MG63 (cell line): ENCODE measurements around the gene DBN1. TPM values are rescaled to one million over a fixed set of nuclear protein-coding genes. Genes with fewer than 3 reads are reported as not detected.

ENCODE experiments used
- DNase-seq: peaks from one replicate; pipeline ENCODE4 v3.0.0-alpha.2; 2020
- H3K27me3 ChIP-seq: fragments of 250-450 bp; sonication (Bioruptor Pico); 2 replicates; pipeline ENCODE4 v1.5.1; 2020; ENCODE audit warnings: mild to moderate bottlenecking, moderate library complexity
- H3K36me3 ChIP-seq: fragments of 250-450 bp; sonication (Bioruptor Pico); 2 replicates; pipeline ENCODE4 v1.5.1; 2020; ENCODE audit warnings: mild to moderate bottlenecking, moderate library complexity
- H3K4me3 ChIP-seq: fragments of 250-450 bp; sonication (Bioruptor Pico); 2 replicates; pipeline ENCODE4 v1.5.1; 2020; ENCODE audit warnings: mild to moderate bottlenecking, moderate library complexity
- H3K9me3 ChIP-seq: fragments of 250-450 bp; sonication (Bioruptor Pico); 2 replicates; pipeline ENCODE4 v1.5.1; 2020; ENCODE audit warnings: mild to moderate bottlenecking, moderate library complexity
- total RNA-seq: library from RNA; depleted of rRNA; stranded (reverse); fragments of >200 nt; shearing (Covaris generic); gene quantifications from 2 replicates; pipeline ENCODE4 v1.2.3, GENCODE V29; 2014; ENCODE audit warnings: low replicate concordance

DBN1 gene
- total RNA-seq, 1 experiment from 2014 or later, result 334 TPM

DNA sequence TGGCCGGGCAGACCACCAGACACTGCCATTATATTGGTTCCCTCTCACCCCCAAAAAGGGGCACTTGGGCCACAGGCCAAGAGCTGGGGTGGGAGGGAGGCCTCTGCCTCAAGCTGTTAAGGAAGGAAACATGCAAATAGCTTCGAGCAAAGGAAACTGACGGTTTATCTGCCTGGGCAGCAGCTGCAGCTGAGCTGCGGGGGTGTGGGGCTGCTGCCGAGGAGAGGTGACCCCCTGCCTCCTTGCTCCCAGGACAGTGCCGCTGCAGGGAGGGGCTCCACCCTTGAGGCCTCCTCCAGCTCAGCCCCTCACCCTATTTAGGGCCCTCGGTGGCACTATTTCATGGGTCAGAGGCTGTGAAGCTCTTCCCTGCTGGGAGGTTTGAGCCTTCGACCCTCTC is 35.4 kb upstream of the DBN1 start:
- peaks cover 49% of the 10 kb centered on the region for H3K36me3 ChIP-seq
- H3K27me3 ChIP-seq, result no peaks in the 10 kb centered on the region
- H3K4me3 ChIP-seq, result no peak overlapping the region
- no peak for DNase-seq
- no peaks in the 10 kb centered on the region for H3K9me3 ChIP-seq

DNA sequence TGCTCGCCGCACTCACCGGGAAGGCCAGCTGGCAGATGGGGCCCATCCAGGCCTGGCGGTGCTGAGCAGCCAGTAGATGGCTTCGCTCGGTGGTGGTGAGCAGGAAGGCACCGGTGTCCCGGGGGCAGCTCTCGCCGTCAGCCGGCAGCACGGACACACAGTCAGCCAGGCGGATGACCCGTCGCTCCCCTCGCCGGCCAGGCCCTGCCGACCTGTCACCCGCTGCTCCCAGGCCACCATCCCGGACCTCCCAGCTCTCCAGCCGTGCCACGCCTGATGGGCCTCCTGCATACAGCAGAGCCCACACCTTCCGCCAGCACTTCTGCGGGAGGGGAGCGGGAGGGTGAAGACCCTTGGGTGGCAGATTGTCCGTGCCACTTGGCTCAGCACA is 34.8 kb upstream of the DBN1 start:
- no peak for DNase-seq

DNA sequence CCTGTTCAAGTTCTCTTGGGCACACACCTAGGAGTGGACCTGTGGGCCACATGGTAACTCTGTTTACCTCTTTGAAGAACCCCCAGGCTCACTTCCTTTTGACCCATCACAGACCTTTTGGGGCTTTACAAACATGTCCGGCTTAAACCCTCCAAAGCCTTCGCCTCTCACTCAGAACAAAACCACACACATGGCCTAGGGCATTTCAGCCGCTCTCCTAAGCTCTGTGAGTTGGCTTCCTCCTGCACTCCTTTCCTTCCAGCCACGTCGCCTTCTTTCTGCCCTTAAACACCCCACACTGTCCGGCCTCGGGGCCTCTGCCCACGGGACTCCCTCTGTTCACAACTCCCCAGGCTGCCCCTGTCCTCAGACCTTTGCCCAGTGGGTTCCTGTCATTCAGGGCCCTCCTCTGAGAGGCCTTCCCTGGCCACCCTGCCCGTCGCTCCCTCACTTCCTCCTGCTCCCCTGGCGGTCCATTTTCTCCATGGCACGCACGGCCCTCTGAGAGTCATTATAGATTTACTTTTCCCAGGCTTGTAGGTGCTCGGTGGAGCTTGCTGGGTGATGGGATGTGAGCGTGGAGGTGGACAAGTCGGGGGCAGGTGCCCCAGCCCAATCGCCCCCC is 34.3 kb upstream of the DBN1 start:
- H3K36me3 ChIP-seq, result peaks cover 37% of the 10 kb centered on the region
- H3K27me3 ChIP-seq, result no peaks in the 10 kb centered on the region
- no peak for DNase-seq
- H3K9me3 ChIP-seq, result no peaks in the 10 kb centered on the region
- H3K4me3 ChIP-seq, result no peak overlapping the region

More for the DNA sequence above, 34.8 kb upstream of the DBN1 start:
- Histone ChIP-seq H3K36me3 (peaks cover 42% of the 10 kb centered on the region), H3K9me3 (no peaks in the 10 kb centered on the region), H3K27me3 (no peaks in the 10 kb centered on the region), H3K4me3 (no peak overlapping the region)

DNA sequence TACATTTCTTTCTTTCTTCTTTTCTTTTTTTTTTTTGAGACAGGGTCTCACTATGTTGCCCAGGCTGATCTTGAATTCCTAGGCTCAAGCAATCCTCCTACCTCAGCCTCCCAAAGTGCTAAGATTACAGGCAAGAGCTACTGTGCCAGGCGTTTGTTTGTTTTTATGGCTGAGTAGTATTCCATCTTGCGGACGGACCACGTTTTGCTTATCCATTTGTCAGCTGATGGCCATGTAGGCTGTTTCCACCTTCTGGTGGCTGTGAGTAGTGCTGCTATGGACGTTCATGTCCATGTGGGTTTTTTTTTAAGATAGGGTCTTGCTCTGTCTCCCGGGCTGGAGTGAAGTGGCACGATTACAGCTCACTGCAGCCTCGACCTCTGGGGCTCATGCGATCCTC is 33.7 kb upstream of the DBN1 start:
- Histone ChIP-seq H3K9me3 (no peaks in the 10 kb centered on the region), H3K36me3 (peaks cover 32% of the 10 kb centered on the region), H3K27me3 (no peaks in the 10 kb centered on the region), H3K4me3 (no peak overlapping the region)
- no peak for DNase-seq

DNA sequence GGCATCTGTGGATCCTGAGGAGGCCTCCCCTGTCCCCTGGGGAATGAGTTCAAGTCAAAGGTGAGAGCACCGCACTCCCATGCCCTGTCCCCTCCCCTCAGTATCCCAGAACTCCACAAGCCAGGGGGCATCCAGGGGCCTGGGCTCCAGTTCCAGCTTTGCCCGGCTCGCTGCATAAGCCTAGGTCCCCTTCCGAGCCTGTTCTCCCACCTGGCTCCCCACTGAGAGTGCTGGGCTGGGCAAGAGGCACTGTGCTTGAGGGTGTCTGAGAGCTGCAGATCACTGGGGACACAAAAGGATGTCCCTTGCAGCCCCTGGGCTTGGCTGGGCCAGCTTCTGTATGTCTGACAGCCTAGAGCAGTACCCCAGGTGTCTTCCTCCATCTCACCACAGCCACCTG is 31.6 kb upstream of the DBN1 start:
- no peak for DNase-seq
- no peak overlapping the region for H3K4me3 ChIP-seq
- H3K9me3 ChIP-seq, result no peaks in the 10 kb centered on the region
- H3K27me3 ChIP-seq, result no peaks in the 10 kb centered on the region
- H3K36me3 ChIP-seq, result peaks cover 11% of the 10 kb centered on the region

DNA sequence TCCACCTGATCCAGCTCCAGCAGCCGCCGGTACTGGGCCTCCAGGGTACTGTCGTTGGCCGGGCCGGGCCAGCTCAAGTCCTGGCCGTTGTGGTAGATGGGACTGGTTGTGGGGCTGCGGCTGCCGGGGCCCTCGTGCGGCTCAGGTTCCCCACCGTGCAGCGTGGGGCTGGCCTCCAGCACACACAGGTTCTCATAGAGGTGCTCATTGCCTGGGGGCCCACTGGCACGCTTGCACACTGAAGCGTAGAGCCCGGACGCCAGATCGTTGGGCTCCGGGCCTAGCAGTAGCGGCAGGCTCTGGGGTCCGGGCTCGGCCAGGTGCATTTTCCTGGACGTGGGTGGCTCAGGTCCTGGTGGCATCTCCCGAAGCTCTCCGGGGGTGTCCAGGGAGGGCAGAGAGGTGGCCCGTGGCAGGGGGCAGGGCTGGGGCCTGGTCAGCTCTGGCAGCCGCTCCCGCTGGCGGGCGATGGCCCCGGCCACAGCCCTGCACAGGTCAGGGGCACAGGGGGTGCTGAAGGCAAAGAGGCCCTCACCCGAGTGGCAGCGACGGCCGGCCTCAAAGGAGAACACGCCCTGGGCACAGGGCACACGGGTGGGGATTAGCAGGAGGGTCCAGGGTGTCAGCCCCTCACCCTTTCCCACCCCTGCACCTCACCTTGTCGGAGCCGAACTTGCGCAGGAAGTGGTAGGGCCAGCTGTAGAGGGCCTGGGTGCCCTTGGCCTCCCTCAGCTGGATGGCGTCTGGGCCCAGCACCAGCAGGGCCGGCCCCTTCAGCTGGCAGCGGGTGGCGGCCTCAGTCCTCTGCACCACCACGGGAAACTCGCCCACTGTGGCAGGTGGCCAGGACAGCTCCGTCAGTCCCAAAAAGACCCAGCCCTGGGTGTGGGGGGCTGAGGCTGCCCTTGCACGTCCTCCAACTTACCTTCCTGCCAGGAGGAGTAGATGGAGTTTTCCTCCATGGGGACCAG is 30.9 kb upstream of the DBN1 start:
- no peak for DNase-seq
- H3K9me3 ChIP-seq, result no peaks in the 10 kb centered on the region
- peaks cover 10% of the 10 kb centered on the region for H3K36me3 ChIP-seq
- no peak overlapping the region for H3K4me3 ChIP-seq
- H3K27me3 ChIP-seq, result no peaks in the 10 kb centered on the region

DNA sequence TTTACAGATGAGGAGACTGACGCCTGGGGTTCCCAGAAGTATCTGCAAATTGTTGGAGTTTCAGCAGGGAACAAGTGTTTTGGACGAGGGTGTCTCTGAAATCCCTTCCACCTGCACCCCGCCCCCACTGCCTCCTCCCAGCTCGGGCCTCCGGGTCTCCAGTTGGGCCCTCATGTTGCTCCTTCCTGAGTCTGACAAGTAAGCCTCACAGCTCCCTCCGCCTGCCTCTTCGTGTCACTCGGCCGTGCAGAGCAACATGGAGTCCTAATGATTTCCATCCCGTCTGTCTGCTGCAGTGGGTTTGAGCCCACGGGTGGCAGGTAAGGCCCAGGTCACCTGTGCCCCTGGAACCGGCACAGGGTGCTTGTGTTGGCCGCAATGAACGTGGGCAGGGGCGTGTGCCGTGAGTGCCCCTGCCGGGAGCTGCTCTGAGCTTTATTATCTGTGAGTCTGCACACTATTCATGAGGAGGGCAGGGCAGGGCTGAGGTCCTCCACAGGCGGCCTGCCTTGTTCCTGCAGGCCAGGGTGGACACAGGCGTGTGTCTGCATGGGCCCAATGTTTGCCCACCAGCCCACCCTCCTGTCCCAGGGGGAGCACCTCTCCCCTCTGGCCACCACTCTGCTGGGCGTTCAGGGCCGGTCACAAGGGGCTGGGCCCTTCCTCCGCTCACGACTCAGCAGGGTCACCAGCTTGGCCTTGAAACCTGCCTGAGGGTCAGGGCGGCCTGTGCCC is 30.1 kb upstream of the DBN1 start:
- H3K36me3 ChIP-seq, result peaks cover 2% of the 10 kb centered on the region
- H3K4me3 ChIP-seq, result no peak overlapping the region
- DNase-seq, result no peak
- H3K27me3 ChIP-seq, result no peaks in the 10 kb centered on the region
- H3K9me3 ChIP-seq, result no peaks in the 10 kb centered on the region

DNA sequence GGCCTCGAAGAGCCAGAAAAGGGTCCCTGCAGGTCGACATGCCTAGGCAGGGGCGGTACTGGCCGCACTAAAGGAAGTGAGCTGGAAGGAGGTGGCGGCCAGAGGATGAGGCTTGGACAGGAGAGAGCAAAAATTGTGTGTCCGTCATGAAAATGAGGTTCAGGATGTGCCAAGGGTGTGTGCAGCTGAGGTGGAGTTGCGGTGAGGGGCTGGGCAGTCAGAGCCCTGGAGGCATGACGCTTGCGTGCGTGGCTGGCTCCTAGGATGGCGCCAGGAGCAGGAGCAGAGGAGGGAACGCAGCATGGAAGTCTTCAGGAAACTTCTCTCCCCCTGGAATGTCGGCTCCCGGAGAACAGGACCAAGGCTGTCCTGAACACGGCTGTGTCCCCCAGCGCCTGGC is 29.5 kb upstream of the DBN1 start:
- no peaks in the 10 kb centered on the region for H3K27me3 ChIP-seq
- H3K36me3 ChIP-seq, result no peaks in the 10 kb centered on the region; the same call in none of the 2 replicates
- no peak for DNase-seq
- no peak overlapping the region for H3K4me3 ChIP-seq
- no peaks in the 10 kb centered on the region for H3K9me3 ChIP-seq

DNA sequence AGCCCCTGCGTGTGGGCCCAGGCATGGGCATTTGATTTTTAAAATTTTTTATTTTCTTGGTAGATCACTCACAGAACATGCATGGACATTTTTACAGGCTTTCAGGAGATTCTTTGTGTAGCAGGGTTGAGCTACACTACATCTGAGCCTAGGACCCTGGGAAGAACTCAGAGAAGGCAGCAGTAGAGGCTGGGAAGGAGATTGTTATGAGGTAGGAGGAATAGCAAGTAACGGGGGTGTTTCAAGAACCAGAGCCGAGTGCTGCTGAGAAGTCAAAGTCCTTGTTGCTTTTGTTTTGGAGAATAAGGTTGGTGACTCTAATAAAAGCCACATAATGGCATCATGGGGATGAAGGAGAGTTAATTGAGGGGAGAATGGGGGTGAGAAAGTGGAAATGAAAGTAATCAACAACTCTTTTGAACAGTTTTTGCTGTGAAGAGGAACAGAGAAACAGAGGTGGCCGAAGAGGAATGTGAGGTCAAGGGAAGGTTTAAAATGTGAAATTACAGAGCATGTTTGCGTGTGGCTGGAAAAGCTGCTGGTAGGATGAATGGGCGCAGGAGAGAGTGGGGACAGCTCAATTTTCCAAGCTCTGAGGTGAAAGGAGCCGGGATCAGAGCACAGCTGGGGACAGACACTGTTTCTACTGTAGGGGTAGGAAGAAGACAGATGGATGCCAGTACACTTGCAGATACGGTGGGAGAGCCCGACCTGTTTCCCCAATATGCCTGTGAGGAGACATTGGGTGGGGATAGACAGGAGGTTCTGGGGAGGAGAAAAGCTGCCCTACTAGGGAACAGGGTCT is 28.6 kb upstream of the DBN1 start:
- no peaks in the 10 kb centered on the region for H3K9me3 ChIP-seq

DNA sequence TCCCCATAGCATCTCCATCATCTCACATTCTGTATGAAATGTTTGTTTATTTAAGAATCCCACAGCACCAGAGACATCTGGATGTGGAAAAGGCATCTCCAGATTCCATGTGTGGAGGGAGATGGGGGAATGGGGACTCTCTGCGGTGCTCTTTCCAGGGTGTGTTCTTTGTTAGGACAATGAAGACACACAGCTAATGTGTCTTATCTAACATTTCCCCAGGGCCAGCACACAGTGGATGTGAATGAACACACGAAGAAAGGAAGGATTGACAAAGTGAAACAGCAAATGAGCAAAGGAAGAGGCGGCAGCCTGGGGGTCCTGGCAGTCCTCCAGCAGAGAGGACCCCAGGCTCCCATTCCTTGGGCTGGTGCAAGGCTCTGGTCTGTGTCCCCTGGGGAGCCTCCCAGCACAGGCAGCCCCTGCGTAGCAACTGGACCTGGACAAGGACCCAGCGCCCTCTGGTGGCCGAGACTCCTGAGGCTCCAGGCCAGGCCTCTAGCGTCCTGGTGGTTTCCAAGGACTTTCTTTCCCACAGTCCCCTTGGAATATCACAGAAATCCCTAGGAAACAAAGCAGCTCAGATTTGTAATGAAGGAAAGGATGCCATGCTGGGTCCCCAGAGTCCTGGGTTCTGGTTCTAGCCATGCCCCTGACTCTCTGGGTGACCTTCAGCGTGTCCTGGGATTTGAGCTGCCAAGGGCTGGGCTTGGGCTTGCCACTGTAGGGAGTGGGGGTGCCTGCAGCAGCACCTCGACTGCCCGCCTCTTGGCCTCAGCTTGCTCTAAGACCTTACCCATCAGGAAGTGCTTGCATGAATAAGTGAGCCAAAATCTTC is 27.5 kb upstream of the DBN1 start:
- H3K9me3 ChIP-seq, result no peaks in the 10 kb centered on the region
- DNase-seq, result peak; percentile 87
- peaks cover 7% of the 10 kb centered on the region for H3K36me3 ChIP-seq
- no peak overlapping the region for H3K4me3 ChIP-seq
- no peaks in the 10 kb centered on the region for H3K27me3 ChIP-seq

More for the DNA sequence above, 28.6 kb upstream of the DBN1 start:
- Histone ChIP-seq H3K4me3 (no peak overlapping the region), H3K36me3 (no peaks in the 10 kb centered on the region; the same call in none of the 2 replicates), H3K27me3 (no peaks in the 10 kb centered on the region)
- no peak for DNase-seq

DNA sequence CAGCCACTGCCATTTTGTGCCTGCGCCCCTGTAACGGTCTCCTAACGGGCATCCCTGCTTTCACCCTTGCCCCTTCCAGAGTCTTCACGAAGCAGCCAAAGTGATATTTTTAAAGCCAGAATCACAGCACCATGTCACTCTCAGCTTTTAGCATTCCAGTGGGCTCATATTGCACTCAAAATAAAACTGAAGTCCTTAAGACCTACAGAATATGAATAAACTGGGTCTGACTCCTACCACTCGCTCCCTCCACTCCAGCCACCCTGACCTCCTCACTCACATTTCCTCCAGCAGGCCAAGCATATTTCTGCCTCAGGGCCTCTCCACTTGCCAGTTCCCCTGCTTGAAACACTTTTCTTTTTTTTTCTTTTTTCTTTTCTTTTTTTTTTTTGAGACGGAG is 26.4 kb upstream of the DBN1 start:
- no peak for DNase-seq
- Histone ChIP-seq H3K9me3 (no peaks in the 10 kb centered on the region), H3K4me3 (no peak overlapping the region), H3K36me3 (peaks cover 17% of the 10 kb centered on the region), H3K27me3 (no peaks in the 10 kb centered on the region)

DNA sequence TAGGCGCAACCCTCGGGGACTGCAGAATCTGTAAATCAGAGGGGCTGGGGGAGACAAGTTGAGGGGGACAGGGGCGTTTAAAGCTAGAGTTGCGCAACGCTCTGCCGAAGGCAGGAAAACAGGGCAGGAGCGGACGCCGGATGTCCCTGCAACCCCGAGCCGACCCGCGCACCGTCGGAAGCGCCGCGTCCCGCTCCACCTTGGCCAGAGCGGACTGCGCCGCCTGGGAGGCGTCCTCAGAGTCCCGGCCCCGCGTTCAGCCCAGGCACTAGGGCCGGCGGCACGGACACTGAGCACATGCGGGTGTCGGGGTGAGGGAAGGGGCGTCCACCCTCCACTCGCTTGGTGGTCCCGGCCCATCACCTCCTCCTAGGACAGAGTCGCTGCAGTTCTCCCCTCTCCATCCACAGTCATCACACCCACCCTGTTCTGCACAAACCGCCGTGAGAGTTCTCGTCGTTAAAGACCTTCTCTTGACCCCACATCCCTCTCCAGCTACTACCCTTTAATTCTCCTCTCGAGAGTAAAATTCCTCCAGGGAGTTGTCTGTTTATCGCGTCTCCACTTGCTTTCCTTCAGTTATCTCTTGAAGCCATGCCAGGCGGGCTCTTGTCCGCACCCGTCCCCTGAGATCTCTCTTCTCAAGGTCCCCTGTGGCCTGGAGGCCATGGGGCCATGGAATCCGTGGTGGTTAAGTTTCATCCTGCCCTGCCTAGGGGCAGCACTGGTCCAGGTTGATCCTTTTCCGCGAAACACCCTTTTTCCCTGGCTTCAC is 24.8 kb upstream of the DBN1 start:
- Histone ChIP-seq H3K36me3 (peaks cover 34% of the 10 kb centered on the region), H3K27me3 (no peaks in the 10 kb centered on the region), H3K4me3 (peak overlapping the region; percentile 65), H3K9me3 (no peaks in the 10 kb centered on the region)
- DNase-seq, result no peak

DNA sequence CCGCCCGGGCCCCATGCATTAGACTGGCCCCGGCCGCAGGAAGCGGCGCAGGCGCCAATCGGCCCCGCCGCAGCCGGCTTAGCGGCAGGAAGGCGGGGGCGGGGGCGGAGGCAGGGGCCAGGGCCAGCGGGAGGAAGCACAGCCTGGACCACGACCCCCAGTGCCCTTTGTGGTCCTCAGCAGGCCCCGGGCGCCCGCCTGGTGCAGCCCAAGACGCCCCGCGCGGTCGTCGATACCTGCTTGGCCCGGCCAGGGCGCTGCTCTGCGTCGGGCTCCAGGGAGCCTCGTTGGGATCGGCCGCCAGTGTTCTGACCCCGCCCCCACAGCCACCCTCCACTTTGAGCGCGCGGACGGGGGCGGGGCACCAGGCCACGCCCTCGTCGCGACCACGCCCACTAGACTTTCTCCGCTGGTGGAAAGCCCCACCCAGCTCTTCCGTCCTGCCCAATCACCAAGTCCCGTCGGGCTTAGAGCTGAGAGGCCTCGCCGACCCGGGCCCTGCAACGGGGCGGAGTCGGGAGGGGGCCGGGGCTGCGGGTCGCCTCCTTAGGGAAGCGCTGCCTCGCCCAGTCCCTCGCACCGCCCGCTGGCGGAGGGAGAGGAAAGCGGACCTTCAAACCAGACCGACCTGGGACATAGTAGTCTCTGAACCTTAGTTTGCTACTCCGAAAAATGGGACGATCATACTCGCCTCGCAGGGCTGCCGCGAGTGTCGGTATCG is 24.0 kb upstream of the DBN1 start, which contains the start of gene PDLIM7:
TSS of gene PDLIM7 (minus strand) at position 313 of the 721 bp plus-strand sequence. CDS start 1,092 bp downstream, outside the sequence.
- DNase-seq, result peak; percentile 98
- Histone ChIP-seq H3K4me3 (peak within 1 kb of the TSS; percentile 65), H3K9me3 (no peaks in the 10 kb centered on the region), H3K36me3 (peaks cover 41% of the 10 kb centered on the region), H3K27me3 (no peaks in the 10 kb centered on the region)

DNA sequence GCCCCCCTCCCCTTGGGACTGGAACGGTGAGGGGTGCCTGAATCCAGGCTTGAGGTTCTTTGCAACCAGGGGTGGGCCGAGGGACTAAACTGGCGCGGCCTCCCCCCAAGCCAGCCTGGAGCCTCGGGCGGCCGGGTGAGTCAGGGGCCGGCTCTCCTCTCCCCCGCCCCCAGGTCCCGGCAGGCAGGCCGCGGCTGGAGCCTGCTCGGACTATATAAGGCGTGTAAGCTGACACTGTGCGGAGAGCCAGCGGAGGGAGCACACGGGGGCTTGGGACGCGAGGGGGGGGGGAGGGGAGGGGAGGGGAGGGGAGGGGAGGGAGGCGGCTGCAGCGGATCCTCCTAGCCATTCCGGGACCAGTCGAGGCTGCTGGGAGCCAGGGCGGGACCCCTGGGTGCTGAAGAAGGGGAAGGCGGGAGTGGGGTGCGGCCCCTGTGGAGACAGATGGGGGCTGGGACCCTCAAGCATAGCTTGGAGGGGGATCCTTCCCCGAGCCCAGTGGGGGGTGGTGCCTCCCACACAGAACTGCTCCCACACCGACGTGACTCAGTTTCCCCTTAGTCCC is 23.4 kb upstream of the DBN1 start:
- Histone ChIP-seq H3K27me3 (no peaks in the 10 kb centered on the region), H3K9me3 (no peaks in the 10 kb centered on the region), H3K4me3 (peak overlapping the region; percentile 65), H3K36me3 (peaks cover 47% of the 10 kb centered on the region)
- peak; percentile 96 for DNase-seq
